ENCODE results near the gene SUN3.

DNA sequence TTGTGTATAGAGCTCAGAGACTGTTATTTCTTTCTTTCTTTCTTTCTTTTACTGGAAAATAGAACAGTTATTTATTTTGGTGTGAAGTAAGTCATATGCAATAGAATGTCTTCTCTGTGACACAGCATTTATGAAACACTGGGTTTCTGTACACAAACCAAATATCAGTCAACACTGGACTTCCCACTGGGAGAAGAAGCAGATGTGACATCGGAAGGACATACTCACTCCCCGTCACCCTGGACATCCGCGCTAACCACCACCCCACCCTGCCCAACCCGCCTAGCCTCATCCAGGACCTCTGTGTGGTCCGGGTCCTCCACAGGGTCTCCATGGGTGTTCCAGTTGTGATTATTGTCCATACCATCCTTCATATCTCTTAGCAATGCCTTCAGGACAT lies 22.0 kb downstream of the SUN3 start:
- TF ChIP-seq GABPA (IDR thresholded peaks at IDR 0.05; ENCODE audit: low read depth) (no peak), CTCF (IDR thresholded peaks at IDR 0.05 in 2 of 3, conservative IDR thresholded peaks at IDR 0.05 in 1 of 3; ENCODE audit: control insufficient read depth in 2 of 3, extremely low read depth in 1 of 3, insufficient read depth in 1 of 3, low read depth in 3 of 3, low read length in 3 of 3) (no peak), BMI1 (IDR thresholded peaks at IDR 0.05; ENCODE audit: borderline replicate concordance) (no peak), POLR2A (IDR thresholded peaks at IDR 0.05; ENCODE audit: low read depth, low read length) (no peak), JUND (IDR thresholded peaks at IDR 0.05; ENCODE audit: low read depth, low read length) (no peak), E2F4 (IDR thresholded peaks at IDR 0.05; ENCODE audit: low read depth, low read length) (no peak), CREB1 (IDR thresholded peaks at IDR 0.05; ENCODE audit: low read depth) (no peak), RAD21 (IDR thresholded peaks at IDR 0.05; ENCODE audit: insufficient read depth, low read depth, low read length) (no peak), MTA2 (IDR thresholded peaks at IDR 0.05; ENCODE audit: low read depth) (no peak), NRF1 (conservative IDR thresholded peaks at IDR 0.05; ENCODE audit: low read depth, low read length) (no peak), ZBTB4 (CRISPR knock-in tag; IDR thresholded peaks at IDR 0.05) (no peak)
- TF ChIP-seq, protein P1, sequence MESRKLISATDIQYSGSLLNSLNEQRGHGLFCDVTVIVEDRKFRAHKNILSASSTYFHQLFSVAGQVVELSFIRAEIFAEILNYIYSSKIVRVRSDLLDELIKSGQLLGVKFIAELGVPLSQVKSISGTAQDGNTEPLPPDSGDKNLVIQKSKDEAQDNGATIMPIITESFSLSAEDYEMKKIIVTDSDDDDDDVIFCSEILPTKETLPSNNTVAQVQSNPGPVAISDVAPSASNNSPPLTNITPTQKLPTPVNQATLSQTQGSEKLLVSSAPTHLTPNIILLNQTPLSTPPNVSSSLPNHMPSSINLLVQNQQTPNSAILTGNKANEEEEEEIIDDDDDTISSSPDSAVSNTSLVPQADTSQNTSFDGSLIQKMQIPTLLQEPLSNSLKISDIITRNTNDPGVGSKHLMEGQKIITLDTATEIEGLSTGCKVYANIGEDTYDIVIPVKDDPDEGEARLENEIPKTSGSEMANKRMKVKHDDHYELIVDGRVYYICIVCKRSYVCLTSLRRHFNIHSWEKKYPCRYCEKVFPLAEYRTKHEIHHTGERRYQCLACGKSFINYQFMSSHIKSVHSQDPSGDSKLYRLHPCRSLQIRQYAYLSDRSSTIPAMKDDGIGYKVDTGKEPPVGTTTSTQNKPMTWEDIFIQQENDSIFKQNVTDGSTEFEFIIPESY (IDR thresholded peaks at IDR 0.05), result no peak

Measured in GM12878 (cell line).